A673 (cell line): ENCODE data around the gene TMEM45A. TPM values are rescaled to one million over a fixed set of nuclear protein-coding genes. Genes with fewer than 3 reads are reported as not detected.

Experiments used
- BruUV-seq: library from RNA; stranded (reverse); fragments of 400-500 nt; replicated peaks from 2 replicates; lab custom pipeline; 2021; lab: Mats Ljungman, UMichigan
- CTCF ChIA-PET: fragments of 300-600 bp; sonication (Branson Sonifier 250); formaldehyde crosslinking; loops from one replicate; lab custom pipeline; 2022; ENCODE audit warnings: antibody characterized with exemption; lab: Charles Lee
- POLR2A ChIA-PET: fragments of 300-600 bp; sonication (Branson Sonifier 250); formaldehyde crosslinking; loops from one replicate; lab custom pipeline; 2022; ENCODE audit warnings: antibody characterized with exemption; ENCODE audit not compliant: low non-redundant PET; lab: Charles Lee
- DNase-seq: peaks from one replicate; pipeline ENCODE4 v3.0.0-alpha.2; 2015; ENCODE audit warnings: low spot score
- H3K27ac ChIP-seq: fragments of 200-600 bp; sonication (generic); 2 replicates; pipeline ENCODE4 v1.5.1; 2016; ENCODE audit warnings: mixed run types, low read depth, mild to moderate bottlenecking, mixed read lengths, antibody characterized with exemption, low read length; ENCODE audit not compliant: poor library complexity, severe bottlenecking
- H3K27me3 ChIP-seq: fragments of 200-600 bp; sonication (generic); replicated peaks from 2 replicates; pipeline ENCODE4 v1.6.1; 2017; ENCODE audit warnings: mixed run types, low read depth, mild to moderate bottlenecking, mixed read lengths, antibody characterized with exemption, low read length; ENCODE audit not compliant: insufficient read depth, poor library complexity
- H3K36me3 ChIP-seq: fragments of 200-600 bp; sonication (generic); 2 replicates; pipeline ENCODE4 v1.6.1; 2016; ENCODE audit warnings: mixed run types, mild to moderate bottlenecking, mixed read lengths, antibody characterized with exemption, low read length; ENCODE audit not compliant: insufficient read depth, poor library complexity, severe bottlenecking
- H3K4me1 ChIP-seq: fragments of 200-600 bp; sonication (generic); 2 replicates; pipeline ENCODE4 v1.6.1; 2017; ENCODE audit warnings: mixed run types, mild to moderate bottlenecking, mixed read lengths, antibody characterized with exemption, low read length; ENCODE audit not compliant: insufficient read depth, poor library complexity, severe bottlenecking
- H3K4me3 ChIP-seq: fragments of 200-600 bp; sonication (generic); 2 replicates; pipeline ENCODE4 v1.5.1; 2016; ENCODE audit warnings: low read depth, mixed run types, mild to moderate bottlenecking, mixed read lengths, low read length; ENCODE audit not compliant: poor library complexity, severe bottlenecking
- H3K9me3 ChIP-seq: fragments of 200-600 bp; sonication (generic); 2 replicates; pipeline ENCODE4 v1.6.1; 2016; ENCODE audit warnings: mixed run types, low read depth, mild to moderate bottlenecking, mixed read lengths, antibody characterized with exemption, low read length; ENCODE audit not compliant: poor library complexity, severe bottlenecking
- EZH2 ChIP-seq: fragments of 200-600 bp; sonication (generic); IDR thresholded peaks from 2 replicates; pipeline ENCODE4 v1.6.1; 2017; ENCODE audit warnings: borderline replicate concordance, low read depth, mild to moderate bottlenecking, mixed read lengths, antibody characterized with exemption, low read length; ENCODE audit not compliant: poor library complexity, severe bottlenecking
- intact Hi-C: fragments of 100-400 bp; cut with micrococcal nuclease; formaldehyde crosslinking; loops from one replicate; pipeline ENCODE4 v1.10.0; 2022; ENCODE audit not compliant: unreplicated experiment
- total RNA-seq: library from RNA; stranded (reverse); gene quantifications from 2 replicates; pipeline ENCODE4 v1.2.3, GENCODE V29; 2021
- TF ChIP-seq, protein P1 (sequence below): fragments of 300-800, 200-600 bp; sonication (generic); conservative IDR thresholded peaks from 2 replicates; pipeline ENCODE4 v1.5.1; 2017; ENCODE audit warnings: low read depth, mild to moderate bottlenecking, antibody characterized with exemption, low read length, moderate library complexity, mixed read lengths

Gene TMEM45A
- total RNA-seq, 1 experiment from 2014 or later = 3.4 TPM

DNA sequence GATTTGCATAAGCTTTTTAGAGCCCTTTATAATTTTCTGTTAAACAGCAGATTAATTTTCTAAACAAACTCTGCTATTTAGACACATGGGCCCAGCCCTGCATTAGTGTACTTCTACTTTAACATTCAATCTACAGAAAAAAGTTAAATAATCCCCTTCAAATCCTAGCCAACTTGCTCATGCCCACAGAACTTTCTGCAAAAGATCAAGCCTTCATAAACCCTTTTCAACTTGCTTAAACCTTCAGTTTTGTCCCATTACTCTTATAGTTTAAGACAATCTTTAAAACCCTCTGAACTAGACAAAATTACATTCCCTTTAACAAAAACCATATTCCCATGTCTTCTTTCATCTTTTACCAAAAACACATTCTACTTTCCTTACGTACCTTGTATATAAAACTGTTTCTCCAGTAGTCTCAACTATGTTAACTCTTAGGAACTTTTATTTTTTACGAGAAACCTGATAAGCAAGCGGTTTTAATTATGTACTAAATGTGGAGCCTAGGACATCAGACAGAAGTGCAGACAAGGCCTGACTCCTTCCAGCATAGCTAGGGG is 91.8 kb downstream of the TMEM45A start:
- TF ChIP-seq, protein P1, sequence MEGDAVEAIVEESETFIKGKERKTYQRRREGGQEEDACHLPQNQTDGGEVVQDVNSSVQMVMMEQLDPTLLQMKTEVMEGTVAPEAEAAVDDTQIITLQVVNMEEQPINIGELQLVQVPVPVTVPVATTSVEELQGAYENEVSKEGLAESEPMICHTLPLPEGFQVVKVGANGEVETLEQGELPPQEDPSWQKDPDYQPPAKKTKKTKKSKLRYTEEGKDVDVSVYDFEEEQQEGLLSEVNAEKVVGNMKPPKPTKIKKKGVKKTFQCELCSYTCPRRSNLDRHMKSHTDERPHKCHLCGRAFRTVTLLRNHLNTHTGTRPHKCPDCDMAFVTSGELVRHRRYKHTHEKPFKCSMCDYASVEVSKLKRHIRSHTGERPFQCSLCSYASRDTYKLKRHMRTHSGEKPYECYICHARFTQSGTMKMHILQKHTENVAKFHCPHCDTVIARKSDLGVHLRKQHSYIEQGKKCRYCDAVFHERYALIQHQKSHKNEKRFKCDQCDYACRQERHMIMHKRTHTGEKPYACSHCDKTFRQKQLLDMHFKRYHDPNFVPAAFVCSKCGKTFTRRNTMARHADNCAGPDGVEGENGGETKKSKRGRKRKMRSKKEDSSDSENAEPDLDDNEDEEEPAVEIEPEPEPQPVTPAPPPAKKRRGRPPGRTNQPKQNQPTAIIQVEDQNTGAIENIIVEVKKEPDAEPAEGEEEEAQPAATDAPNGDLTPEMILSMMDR = no peak
- no peak for TF ChIP-seq EZH2
- no TSS peak for BruUV-seq
- Histone ChIP-seq H3K27ac (no peak overlapping the region), H3K9me3 (peaks cover 8% of the 10 kb centered on the region), H3K36me3 (no peaks in the 10 kb centered on the region), H3K4me1 (no peaks in the 10 kb centered on the region), H3K4me3 (no peak overlapping the region), H3K27me3 (no peaks in the 10 kb centered on the region)
- intact Hi-C loops = no loop called here
- DNase-seq = no peak
- ChIA-PET CTCF (no interaction called here), POLR2A (no interaction called here)

DNA sequence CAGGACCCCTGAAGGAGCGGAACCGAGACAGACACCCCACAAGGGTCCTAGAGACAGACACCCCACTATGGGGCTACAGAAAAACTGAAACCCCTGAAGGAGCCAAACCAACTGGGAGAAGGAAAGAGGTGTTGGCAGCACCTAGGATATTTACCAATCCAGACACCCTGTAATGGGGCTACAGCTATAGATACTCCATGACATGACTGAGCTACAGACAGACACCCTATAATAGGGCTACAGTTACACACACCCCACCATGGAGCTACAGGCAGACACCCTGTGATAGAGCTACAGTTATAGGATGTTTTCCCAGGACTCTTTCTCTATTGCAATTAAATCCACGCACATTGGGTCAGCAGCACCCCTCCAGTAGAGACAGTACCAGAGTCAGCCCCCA is 94.4 kb downstream of the TMEM45A start:
- intact Hi-C loops = no loop called here
- TF ChIP-seq, protein P1 = no peak
- TF ChIP-seq EZH2 = no peak

DNA sequence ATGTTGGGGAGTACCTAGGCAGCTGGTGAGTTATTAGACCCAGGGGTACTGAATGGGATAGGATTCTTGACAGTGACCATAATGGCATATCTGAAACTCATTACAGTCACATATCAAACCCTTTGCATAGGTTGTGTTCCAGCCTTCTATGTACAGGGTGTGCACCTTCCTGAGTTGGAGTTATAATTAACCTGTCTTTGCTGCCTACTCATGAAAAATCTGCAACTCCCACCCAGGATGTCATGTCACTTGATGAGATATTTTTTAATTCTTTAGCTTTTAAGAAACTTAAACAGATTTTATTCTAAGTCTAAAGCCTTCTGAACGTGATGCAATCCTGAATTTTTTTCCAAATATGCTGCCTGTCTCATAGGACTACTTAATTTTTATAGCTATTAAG is 95.8 kb downstream of the TMEM45A start:
- Histone ChIP-seq H3K36me3 (no peaks in the 10 kb centered on the region), H3K27ac (no peak overlapping the region), H3K4me3 (no peak overlapping the region), H3K27me3 (no peaks in the 10 kb centered on the region), H3K9me3 (peaks cover 8% of the 10 kb centered on the region), H3K4me1 (peaks cover 5% of the 10 kb centered on the region)
- no TSS peak for BruUV-seq
- ChIA-PET CTCF (interaction anchor here (1.0 kb wide), 1 partner anchor 53 kb away, joined by 3 read pairs; no protein-coding TSS in a partner anchor), POLR2A (no interaction called here)
- TF ChIP-seq, protein P1 = no peak
- no peak for TF ChIP-seq EZH2
- no peak for DNase-seq
- intact Hi-C loops = no loop called here

More for the DNA sequence above, 94.4 kb downstream of the TMEM45A start:
- DNase-seq = no peak
- H3K4me1 ChIP-seq = peaks cover 4% of the 10 kb centered on the region
- H3K9me3 ChIP-seq = peaks cover 8% of the 10 kb centered on the region
- H3K36me3 ChIP-seq = no peaks in the 10 kb centered on the region
- POLR2A ChIA-PET = no interaction called here
- no peaks in the 10 kb centered on the region for H3K27me3 ChIP-seq
- CTCF ChIA-PET = no interaction called here
- H3K27ac ChIP-seq = no peak overlapping the region
- H3K4me3 ChIP-seq = no peak overlapping the region
- BruUV-seq = no TSS peak
